ENCODE measurements around the gene URM1.

GRCh38 chr9:128409978-128410377 is 38.8 kb downstream of the URM1 start:
- no peak for TF ChIP-seq EZH2 (IDR thresholded peaks at IDR 0.05)
- no peak for TF ChIP-seq POLR2AphosphoS5 (IDR thresholded peaks at IDR 0.05; ENCODE audit: borderline replicate concordance, low read depth, low read length)
- no peak for TF ChIP-seq FOXP2 (optimal IDR thresholded peaks at IDR 0.05; ENCODE audit: control extremely low read depth, extremely low read length, insufficient read depth)

Data from SK-N-MC (cell line).